GM21528 (cell line): ENCODE measurements around the gene PPARD.
"Not testable (repeated sequence)": the region's sequence is repeated elsewhere in the genome, so short reads cannot be mapped to it uniquely, and the experiment has no call there.

Experiments used
- ATAC-seq: cut with Tn5 transposase; IDR thresholded peaks from one replicate; pipeline ENCODE4 v1.9.1; 2021; ENCODE audit warnings: mild to moderate bottlenecking, moderate library complexity; ENCODE audit not compliant: unreplicated experiment, low FRiP score

PPARD gene

DNA sequence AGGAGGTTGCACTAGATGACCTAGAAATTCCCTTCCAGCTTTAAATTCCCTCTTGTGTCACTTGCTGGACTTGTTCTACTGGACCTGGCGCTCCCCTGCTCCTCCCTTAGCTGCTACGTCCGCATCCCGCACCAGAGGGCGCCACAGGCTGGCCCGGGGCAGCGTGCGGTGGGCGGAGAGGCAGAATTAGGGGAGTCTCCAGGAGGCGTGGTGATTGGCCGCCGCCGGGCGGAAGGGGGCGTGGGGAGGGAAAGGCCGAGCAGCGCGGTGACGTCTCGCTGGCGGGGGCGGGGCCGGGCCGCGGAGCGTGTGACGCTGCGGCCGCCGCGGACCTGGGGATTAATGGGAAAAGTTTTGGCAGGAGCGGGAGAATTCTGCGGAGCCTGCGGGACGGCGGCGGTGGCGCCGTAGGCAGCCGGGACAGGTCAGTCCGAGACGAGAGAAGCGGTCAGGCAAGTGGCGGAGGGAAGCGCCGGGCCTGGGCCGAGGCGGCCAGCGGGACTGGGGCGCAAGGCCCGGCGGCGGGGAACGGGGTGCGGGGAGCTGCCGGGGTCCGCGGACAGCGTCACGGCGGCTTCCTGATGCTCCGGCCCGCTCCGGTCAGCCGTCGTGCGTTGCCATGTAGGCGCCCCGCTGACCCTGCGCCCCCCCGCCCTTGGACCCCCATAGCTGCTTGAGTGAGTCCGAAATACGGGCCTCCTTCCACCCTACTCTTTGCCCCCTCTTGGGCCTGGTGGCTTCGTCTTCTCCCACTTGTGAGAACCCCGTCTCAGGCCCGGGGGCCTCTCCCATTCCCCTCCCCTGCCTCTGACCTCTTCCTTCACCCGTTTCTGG, at the start of gene PPARD:
TSS of gene PPARD (plus strand) at position 301 of the 834 bp plus-strand sequence. CDS start 68,530 bp downstream, outside the sequence.
- peak; percentile 92 for ATAC-seq

DNA sequence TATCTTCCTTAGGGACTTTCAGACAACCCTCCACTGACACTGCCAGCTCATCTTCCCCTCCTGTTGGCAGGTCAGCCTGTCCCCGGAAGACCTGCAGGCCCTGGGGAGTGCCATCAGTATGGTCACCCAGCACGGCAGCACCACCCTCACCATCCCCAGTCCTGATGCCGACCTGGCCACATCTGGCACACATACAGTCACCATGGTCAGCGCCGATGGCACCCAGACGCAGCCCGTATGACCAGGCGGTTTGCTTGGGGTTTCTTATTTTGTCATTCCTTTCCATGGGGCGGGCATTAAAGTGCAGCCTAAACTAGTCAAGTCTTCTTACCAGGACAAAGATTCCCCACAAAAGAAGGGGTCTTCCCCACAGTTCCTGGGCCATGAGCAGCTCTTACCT, 48.7 kb upstream of the PPARD start:
- no peak for ATAC-seq

- ATAC-seq: no peak
Observed at GRCh38 chr6:35294308-35294945, 47.9 kb upstream of the PPARD start.

- ATAC-seq: no peak
Observed at GRCh38 chr6:35295036-35295435, 47.3 kb upstream of the PPARD start.

- no peak for ATAC-seq
Observed at GRCh38 chr6:35295521-35296315, 46.6 kb upstream of the PPARD start.

- no peak for ATAC-seq
Observed at GRCh38 chr6:35296931-35297600, 45.3 kb upstream of the PPARD start.

DNA sequence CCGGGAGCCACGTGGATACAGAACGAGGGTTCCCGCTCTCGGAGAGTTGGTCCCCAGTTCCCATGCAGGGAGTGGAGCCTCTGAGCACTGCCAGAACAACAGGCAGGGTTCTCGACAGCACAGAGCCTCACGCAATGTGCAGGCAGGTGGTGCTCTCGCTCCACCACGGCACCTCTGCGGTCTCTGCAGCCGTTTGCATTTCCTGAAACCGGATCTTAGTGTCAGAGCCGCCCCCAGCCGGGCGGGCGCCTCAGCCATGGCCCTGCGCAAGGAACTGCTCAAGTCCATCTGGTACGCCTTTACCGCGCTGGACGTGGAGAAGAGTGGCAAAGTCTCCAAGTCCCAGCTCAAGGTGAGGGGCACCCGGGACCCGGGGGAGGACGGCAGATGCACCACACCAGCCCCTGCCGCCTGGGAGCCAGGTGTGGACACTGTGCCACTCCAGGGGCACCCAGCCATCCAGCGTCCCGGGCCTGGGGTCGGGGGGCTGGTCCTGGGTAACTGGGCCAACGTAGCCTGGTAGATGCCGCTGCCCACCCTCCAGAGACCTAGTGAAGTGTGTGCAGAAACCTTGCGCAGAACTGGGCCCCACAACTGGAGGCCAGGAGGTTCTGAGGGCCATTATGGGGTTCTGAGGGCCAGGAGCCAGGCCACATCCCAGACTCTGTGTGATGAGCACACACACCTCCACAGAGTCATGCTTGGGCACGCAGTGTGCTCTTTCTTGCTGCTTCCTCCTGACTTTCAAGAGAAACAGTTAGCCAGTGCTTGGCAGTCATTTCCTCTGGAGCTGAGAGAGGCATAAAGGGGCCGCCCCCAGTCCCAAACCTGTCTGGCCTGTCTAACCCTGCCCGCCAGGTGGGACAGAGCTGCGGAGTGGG, 44.5 kb upstream of the PPARD start, which contains the start of gene DEF6:
TSS of gene DEF6 (plus strand) at position 218 of the 881 bp plus-strand sequence. CDS start at position 257, 39 bp downstream.
- ATAC-seq: peak; percentile 71

DNA sequence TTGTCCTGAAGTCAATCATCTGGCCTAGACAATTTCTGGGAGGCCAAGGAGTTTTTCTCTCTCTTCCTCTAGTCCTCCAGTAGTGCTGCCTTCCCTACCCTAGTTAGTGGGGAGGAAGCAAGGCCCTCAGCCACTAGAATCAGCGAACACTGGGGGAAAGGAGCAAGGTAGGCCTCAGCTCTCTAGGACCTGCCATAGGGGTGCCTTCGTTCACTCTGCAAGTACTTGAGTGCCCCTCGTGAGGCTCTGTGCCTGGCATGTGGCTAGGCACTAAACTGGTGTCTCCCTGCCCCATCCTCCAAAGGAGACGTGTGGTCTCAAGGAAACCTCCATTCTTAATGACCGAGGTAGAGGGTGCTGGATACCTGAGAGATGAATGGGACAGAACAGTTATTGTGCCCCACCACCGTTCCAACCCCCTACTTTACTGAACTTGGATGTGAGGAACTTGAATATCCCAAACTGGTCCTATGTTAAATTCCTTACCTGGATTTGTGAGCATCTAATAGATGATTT, 43.7 kb upstream of the PPARD start:
- no peak for ATAC-seq

DNA sequence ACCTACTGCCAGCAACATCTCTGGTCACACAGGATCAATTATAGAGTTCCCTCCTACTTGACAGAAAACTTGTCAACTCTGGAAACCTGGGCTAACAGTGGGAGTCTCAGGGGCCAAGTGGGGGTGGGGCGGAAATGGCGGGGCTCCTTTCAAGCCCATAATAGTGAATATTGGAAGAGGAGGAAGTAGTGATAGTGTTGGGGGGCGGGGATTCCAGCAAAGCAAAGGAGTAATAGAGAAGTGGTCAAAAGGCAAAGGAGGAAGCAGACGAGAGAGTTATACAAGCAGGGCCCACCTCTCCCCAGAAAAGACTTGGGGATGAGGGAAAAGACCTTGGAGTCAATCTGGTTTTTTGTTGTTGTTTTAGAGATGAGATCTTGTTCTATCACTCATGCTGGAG, 42.7 kb upstream of the PPARD start:
- no peak for ATAC-seq

DNA sequence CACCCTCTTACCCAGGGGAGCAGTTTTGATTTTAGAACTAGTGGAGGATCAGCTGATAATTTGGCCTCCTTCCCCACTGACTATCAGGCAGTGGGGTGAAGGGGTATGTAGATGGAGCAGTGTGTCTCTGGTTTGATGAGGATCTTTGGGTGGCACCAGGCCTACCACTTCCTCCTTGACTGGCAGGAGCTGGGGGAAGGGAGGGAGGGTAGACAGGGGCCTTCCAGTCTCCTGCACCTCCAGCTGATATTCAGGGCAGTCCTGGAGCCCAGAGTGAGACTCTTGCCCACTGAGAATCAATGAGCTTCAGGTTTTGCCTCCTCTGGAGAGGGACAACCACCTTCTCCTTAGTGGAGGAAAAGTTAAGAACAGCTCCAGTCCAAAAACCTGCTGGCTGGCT, 41.5 kb upstream of the PPARD start:
- no peak for ATAC-seq

- ATAC-seq: peak; percentile 78
Observed at GRCh38 chr6:35302604-35303241, 39.6 kb upstream of the PPARD start.

DNA sequence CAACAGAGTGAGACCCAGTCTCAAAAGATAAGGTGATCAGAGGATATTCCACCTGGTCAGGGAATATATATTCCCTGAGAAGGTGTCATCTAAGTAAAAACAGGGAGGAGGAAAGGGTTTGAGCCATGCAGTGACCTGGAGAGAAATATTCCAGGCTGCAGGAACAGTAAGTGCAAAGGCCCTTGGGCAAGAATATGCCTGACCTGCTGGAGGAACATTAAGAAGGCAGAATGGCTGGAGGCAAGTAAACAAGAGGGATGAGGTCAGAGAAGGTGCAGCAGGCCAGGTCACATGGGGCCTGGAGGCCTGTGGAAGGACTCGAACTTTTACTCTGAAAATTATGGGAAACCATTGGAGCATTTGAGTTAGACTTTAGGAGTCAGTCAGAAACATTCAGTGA, 38.1 kb upstream of the PPARD start:
- ATAC-seq: no peak

DNA sequence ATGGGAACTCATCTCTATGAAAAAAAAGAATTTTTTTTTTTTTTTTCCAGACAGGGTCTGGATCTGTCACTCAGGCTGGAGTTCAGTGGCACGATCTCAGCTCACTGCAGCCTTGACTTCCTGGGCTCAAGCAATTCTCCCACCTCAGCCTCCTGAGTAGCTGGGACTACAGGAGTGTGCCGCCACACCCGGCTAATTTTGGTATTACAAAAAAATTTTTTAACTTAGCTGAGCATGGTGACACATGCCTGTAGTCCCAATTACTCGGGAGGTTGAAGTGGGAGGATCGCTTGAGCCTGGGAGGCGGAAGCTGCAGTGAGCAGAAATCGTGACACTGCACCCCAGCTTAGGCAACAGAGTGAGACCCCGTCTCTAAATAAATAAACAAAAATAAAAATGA, 37.2 kb upstream of the PPARD start:
- ATAC-seq: no peak

- not testable (repeated sequence) for ATAC-seq
Observed at GRCh38 chr6:35307138-35307537, 35.2 kb upstream of the PPARD start.

DNA sequence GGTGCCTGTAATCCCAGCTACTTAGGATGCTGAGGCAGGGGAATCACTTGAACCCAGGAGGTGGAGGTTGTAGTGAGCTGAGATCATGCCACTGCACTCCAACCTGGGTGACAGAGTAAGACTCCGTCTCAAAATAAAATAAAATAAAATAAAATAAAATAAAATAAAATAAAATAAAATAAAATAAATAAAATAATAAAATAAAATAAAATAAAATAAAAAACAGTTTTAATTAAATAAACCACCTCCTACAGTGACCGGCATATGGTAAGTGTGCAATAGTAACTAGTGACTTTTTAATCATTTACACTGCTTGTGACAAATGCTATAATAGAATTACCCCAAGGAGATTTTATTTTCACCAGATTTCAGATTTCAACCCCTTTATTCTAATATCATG, 33.8 kb upstream of the PPARD start:
- ATAC-seq: not testable (repeated sequence)

DNA sequence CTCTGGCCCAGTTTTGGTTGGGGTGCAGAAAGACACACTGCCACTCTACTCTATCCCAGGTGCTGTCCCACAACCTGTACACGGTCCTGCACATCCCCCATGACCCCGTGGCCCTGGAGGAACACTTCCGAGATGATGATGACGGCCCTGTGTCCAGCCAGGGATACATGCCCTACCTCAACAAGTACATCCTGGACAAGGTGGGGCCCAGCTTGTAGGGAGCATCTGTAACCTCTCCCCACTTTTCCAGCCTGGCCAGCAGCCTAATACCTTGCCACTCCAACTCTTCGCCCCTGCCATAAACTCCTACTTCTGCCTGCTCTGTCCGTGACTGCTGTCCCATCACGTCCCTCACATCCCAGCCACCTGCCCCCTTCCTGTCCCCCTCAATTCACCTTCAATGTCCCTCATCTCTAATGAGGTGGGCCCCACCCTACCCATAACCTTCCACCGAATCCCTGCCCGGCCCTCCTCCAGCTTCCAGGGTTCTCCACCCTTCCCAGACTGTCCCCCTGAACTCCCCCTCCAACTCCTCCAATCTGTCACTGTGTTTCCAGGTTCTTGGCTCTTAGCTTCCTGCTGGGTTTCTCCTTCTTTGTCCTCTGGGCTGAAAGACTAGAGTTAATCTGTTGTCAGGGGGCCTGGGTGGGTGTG, 32.6 kb upstream of the PPARD start:
- ATAC-seq: no peak

DNA sequence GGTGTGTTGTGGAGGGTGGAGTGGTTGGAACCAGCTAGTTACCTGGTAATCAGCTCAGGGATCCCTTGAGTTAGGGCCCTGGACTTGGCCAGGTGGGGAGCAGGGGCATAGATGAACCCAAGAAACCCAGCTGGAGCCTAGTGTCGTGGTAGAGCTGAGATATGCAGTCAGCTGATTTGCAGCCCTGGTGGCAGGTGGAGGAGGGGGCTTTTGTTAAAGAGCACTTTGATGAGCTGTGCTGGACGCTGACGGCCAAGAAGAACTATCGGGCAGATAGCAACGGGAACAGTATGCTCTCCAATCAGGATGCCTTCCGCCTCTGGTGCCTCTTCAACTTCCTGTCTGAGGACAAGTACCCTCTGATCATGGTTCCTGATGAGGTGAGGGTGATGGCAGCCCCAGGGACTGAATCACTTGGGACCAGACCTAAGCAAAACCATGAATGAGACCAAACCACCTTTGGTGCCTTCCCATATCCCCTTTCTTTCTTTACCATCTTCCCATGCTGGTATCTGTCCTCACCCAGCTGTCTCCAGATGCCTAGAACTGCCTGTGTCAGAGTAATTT, 32.0 kb upstream of the PPARD start:
- ATAC-seq: no peak
